Epithelial cell of proximal tubule (primary cell): ENCODE results near the gene CDH20. TPM values are rescaled to one million over a fixed set of nuclear protein-coding genes. Genes with fewer than 3 reads are reported as not detected.

Experiments used
- DNase-seq: peaks from one replicate; pipeline ENCODE4 v3.0.0-alpha.2; 2011; ENCODE audit warnings: low read depth
- H3K4me3 ChIP-seq: 2 replicates; pipeline ENCODE4 v1.5.1; 2011; ENCODE audit warnings: low read depth, mild to moderate bottlenecking, low read length
- CTCF ChIP-seq: conservative IDR thresholded peaks from 2 replicates; pipeline ENCODE4 v1.5.1; 2012; ENCODE audit warnings: low read depth, mild to moderate bottlenecking, low read length
- total RNA-seq: library from RNA; depleted of rRNA; stranded (reverse); fragments of >200 nt; gene quantifications from 2 replicates; pipeline ENCODE4 v1.2.3, GENCODE V29; 2015

The CDH20 gene
- total RNA-seq, 1 donor from 2014 or later = not detected

- DNase-seq = no peak
- no peak overlapping the region for H3K4me3 ChIP-seq
- no peak for TF ChIP-seq CTCF
These were observed 267.2 kb downstream of the CDH20 start for GRCh38 chr18:61600422-61600821.

- DNase-seq = no peak
- TF ChIP-seq CTCF = no peak
- H3K4me3 ChIP-seq = no peak overlapping the region
These were observed 269.6 kb downstream of the CDH20 start for GRCh38 chr18:61602836-61603235.
